Suprapubic skin (tissue), 4 donors: Measurements from ENCODE around the gene AGPAT1. TPM values are rescaled to one million over a fixed set of nuclear protein-coding genes. Genes with fewer than 3 reads are reported as not detected.

Source experiments
- DNase-seq, 2 donors: peaks; one replicate each; pipeline ENCODE4 v3.0.0-alpha.2; 2019; ENCODE audit warnings: low spot score in 2 of 2
- H3K27ac ChIP-seq: fragments of 200-600 bp; sonication (generic); one replicate; pipeline ENCODE4 v1.5.1; 2019
- H3K27me3 ChIP-seq: fragments of 200-600 bp; sonication (generic); one replicate; pipeline ENCODE4 v1.5.1; 2019
- H3K36me3 ChIP-seq: fragments of 200-600 bp; sonication (generic); one replicate; pipeline ENCODE4 v1.5.1; 2019
- H3K4me1 ChIP-seq: fragments of 200-600 bp; sonication (generic); one replicate; pipeline ENCODE4 v1.5.1; 2019
- H3K4me3 ChIP-seq: fragments of 200-600 bp; sonication (generic); one replicate; pipeline ENCODE4 v1.5.1; 2019; ENCODE audit warnings: mild to moderate bottlenecking
- H3K9me3 ChIP-seq: fragments of 200-600 bp; sonication (generic); one replicate; pipeline ENCODE4 v1.5.1; 2019
- CTCF ChIP-seq, 2 donors: fragments of 200-600 bp in 1 of 2; fragments of 450-650 bp in 1 of 2; sonication (generic) in 1 of 2; IDR thresholded peaks; one replicate each; pipeline ENCODE4 v1.5.1; 2016 to 2019; ENCODE audit warnings: antibody characterized with exemption in 2 of 2, mild to moderate bottlenecking in 1 of 2, moderate library complexity in 1 of 2
- EP300 ChIP-seq: sonication (generic); formaldehyde crosslinking; IDR thresholded peaks from one replicate; pipeline ENCODE4 v1.6.1; 2017; ENCODE audit warnings: antibody characterized with exemption
- POLR2A ChIP-seq, 2 donors: fragments of 450-650 bp; IDR thresholded peaks; one replicate each; pipeline ENCODE4 v1.6.1; 2017; ENCODE audit warnings: antibody characterized with exemption in 2 of 2, mild to moderate bottlenecking in 2 of 2, moderate library complexity in 2 of 2
- POLR2AphosphoS5 ChIP-seq, 3 donors: sonication (generic); formaldehyde crosslinking; IDR thresholded peaks; one replicate each; pipeline ENCODE4 v1.6.1; 2017; ENCODE audit warnings: antibody characterized with exemption in 3 of 3
- WGBS: methylation state at CpG from one replicate; pipeline ENCODE4 v1.1.5; 2018; 5-methylcytosine and 5-hydroxymethylcytosine counted together
- total RNA-seq, 4 donors: library from RNA; depleted of rRNA; stranded (reverse); fragments of >200 nt; gene quantifications; one replicate each; pipeline ENCODE4 v1.1.0, GENCODE V29; 2016

The AGPAT1 gene
- total RNA-seq, 4 donors from 2014 or later, result 30.4 to 68.9 (median 42.6) TPM

- Histone ChIP-seq H3K9me3 (no peaks in the 10 kb centered on the region), H3K27ac (no peak overlapping the region), H3K4me1 (peaks cover 14% of the 10 kb centered on the region), H3K27me3 (no peaks in the 10 kb centered on the region), H3K4me3 (no peak overlapping the region), H3K36me3 (no peaks in the 10 kb centered on the region)
- no peak for DNase-seq
- no peak for TF ChIP-seq POLR2A (IDR thresholded peaks at IDR 0.05)
- TF ChIP-seq CTCF (IDR thresholded peaks at IDR 0.05), result no peak
- TF ChIP-seq POLR2AphosphoS5 (IDR thresholded peaks at IDR 0.05), result no peak
- no peak for TF ChIP-seq EP300
- 83% methylated on average over 4 of the region's 4 CpGs for WGBS
Observed at GRCh38 chr6:32133786-32134185, 42.1 kb downstream of the AGPAT1 start.

- Histone ChIP-seq H3K36me3 (no peaks in the 10 kb centered on the region), H3K4me1 (peaks cover 27% of the 10 kb centered on the region), H3K27me3 (no peaks in the 10 kb centered on the region), H3K27ac (peak overlapping the region; percentile 69), H3K4me3 (no peak overlapping the region), H3K9me3 (no peaks in the 10 kb centered on the region)
- TF ChIP-seq POLR2AphosphoS5 (IDR thresholded peaks at IDR 0.05), result no peak
- TF ChIP-seq EP300, result no peak
- no peak for TF ChIP-seq CTCF (IDR thresholded peaks at IDR 0.05)
- TF ChIP-seq POLR2A (IDR thresholded peaks at IDR 0.05), result no peak
- peak in 1 of 2 donors; percentile 32 for DNase-seq
Observed at GRCh38 chr6:32132110-32132509, 43.8 kb downstream of the AGPAT1 start.

GRCh38 chr6:32131439-32131948 is 44.4 kb downstream of the AGPAT1 start:
- Histone ChIP-seq H3K4me1 (peaks cover 33% of the 10 kb centered on the region), H3K27ac (peak overlapping the region; percentile 32), H3K36me3 (peaks cover 3% of the 10 kb centered on the region), H3K27me3 (no peaks in the 10 kb centered on the region), H3K9me3 (no peaks in the 10 kb centered on the region), H3K4me3 (no peak overlapping the region)
- 89% methylated on average over 14 of the region's 14 CpGs for WGBS
- no peak for DNase-seq
- no peak for TF ChIP-seq POLR2A (IDR thresholded peaks at IDR 0.05)

- peak overlapping the region; percentile 97 for H3K4me3 ChIP-seq
- H3K9me3 ChIP-seq, result no peaks in the 10 kb centered on the region
- H3K27me3 ChIP-seq, result no peaks in the 10 kb centered on the region
- WGBS, result 28% methylated on average over 21 of the region's 22 CpGs
- peak in 1 of 3 donors; percentile 81 for TF ChIP-seq POLR2AphosphoS5 (IDR thresholded peaks at IDR 0.05)
- TF ChIP-seq EP300, result no peak
- TF ChIP-seq CTCF (IDR thresholded peaks at IDR 0.05), result no peak
- no peak for TF ChIP-seq POLR2A (IDR thresholded peaks at IDR 0.05)
- no peak for DNase-seq
- H3K36me3 ChIP-seq, result peaks cover 23% of the 10 kb centered on the region
- peak overlapping the region; percentile 93 for H3K27ac ChIP-seq
- H3K4me1 ChIP-seq, result peaks cover 41% of the 10 kb centered on the region
Observed at GRCh38 chr6:32129297-32130088, 46.4 kb downstream of the AGPAT1 start.

GRCh38 chr6:32128751-32129296 is 47.1 kb downstream of the AGPAT1 start:
- Histone ChIP-seq H3K4me3 (peak overlapping the region; percentile 97), H3K4me1 (peaks cover 41% of the 10 kb centered on the region), H3K27ac (peak overlapping the region; percentile 93), H3K27me3 (no peaks in the 10 kb centered on the region), H3K36me3 (peaks cover 30% of the 10 kb centered on the region), H3K9me3 (no peaks in the 10 kb centered on the region)
- TF ChIP-seq EP300 (no peak), POLR2A (IDR thresholded peaks at IDR 0.05) (no peak), POLR2AphosphoS5 (IDR thresholded peaks at IDR 0.05) (no peak), CTCF (IDR thresholded peaks at IDR 0.05) (no peak)
- 93% methylated on average over 13 of the region's 13 CpGs for WGBS
- DNase-seq, result no peak
